Measurements from ENCODE around the gene PARS2. TPM values are rescaled to one million over a fixed set of nuclear protein-coding genes. Genes with fewer than 3 reads are reported as not detected.

PARS2 gene
- total and polyA plus RNA-seq, 2 of the 4 experiments (the other 2 are of a cell fraction) = 3.4 to 6.3 TPM

DNA sequence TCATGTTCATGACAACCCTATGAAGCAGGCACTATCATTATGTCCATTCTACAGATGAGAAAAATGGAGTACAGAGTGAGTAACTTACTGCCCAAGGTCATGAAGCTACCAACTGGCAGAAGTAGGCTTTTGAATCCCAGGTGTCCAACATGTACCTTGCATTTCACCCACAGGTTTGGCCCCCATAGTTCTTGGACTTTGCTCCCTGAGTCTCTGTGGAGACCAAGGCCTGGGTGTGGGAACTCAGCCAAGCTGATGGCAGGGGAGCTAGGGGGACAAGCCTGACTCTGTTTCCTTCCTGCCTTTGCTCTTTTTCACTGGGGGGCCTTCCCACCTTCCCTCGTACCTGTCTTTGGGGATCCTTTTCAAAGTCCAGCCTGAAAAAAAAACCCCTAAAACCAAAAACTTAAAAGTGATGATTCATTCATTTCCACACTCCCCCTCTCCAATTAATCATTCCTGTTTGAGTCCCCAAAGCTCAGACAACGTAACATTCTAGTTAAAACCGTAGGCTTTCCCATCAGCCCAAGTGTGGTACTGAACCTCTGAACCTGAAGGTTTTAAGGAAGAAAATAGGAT is 45.3 kb upstream of the PARS2 start:
- in situ Hi-C loops (cut with MboI; ENCODE audit: low sequenced_read_pairs) = loop anchor here (10.0 kb wide), 1 partner anchor 135 kb away; no protein-coding TSS in a partner anchor

More for the DNA sequence above, 45.3 kb upstream of the PARS2 start:
- no peak for DNase-seq
- intact Hi-C loops (cut with micrococcal nuclease) = loop anchor here (2.0 to 10.0 kb wide), 5 partner anchors 137 to 955 kb away; partner anchors contain the start of gene BSND
- Histone ChIP-seq H2BK5ac (ENCODE audit: low read depth, low read length, poor library complexity, severe bottlenecking) (no peak overlapping the region), H3K56ac (ENCODE audit: extremely low read depth, insufficient read depth, low read length) (no peak overlapping the region), H3K27ac (ENCODE audit: insufficient read depth, low read length) (no peak overlapping the region), H3K4me1 (ENCODE audit: control insufficient read depth, insufficient read depth, low read length) (no peaks in the 10 kb centered on the region), H3K18ac (ENCODE audit: low read depth, low read length) (no peak overlapping the region), H2BK15ac (ENCODE audit: low read depth, low read length) (no peak overlapping the region), H3K9ac (ENCODE audit: low read depth, low read length) (no peak overlapping the region), H2AK5ac (ENCODE audit: low read depth, low read length) (no peak overlapping the region), H4K5ac (ENCODE audit: low read depth, low read length) (no peak overlapping the region), H2AK9ac (replicated peaks; ENCODE audit: low read depth, low read length, poor library complexity) (peak overlapping the region; percentile 13), H4K8ac (ENCODE audit: low read depth in 2 of 2, low read length in 2 of 2) (no peak overlapping the region), H3K23ac (ENCODE audit: low read depth, low read length) (no peak overlapping the region), H3K27me3 (ENCODE audit: control insufficient read depth, insufficient read depth, low read length) (peaks cover 25% of the 10 kb centered on the region), H3K4me3 (ENCODE audit: insufficient read depth, low read depth, low read length) (no peak overlapping the region), H2AFZ (replicated peaks; ENCODE audit: low read length, poor library complexity) (no peak overlapping the region), H3K79me1 (ENCODE audit: low read depth in 1 of 2, low read length in 2 of 2) (no peaks in the 10 kb centered on the region), H3K4me2 (ENCODE audit: low read depth, low read length) (no peak overlapping the region), H3K36me3 (ENCODE audit: control insufficient read depth, insufficient read depth, low read length) (no peaks in the 10 kb centered on the region), H4K20me1 (ENCODE audit: insufficient read depth, low read length) (no peaks in the 10 kb centered on the region), H4K91ac (ENCODE audit: insufficient read depth, low read depth, low read length) (no peak overlapping the region), H2BK120ac (ENCODE audit: low read depth, low read length) (no peak overlapping the region), H3K9me3 (ENCODE audit: control insufficient read depth, insufficient read depth, low read length) (no peaks in the 10 kb centered on the region), H2BK20ac (ENCODE audit: low read depth, low read length) (no peak overlapping the region), H3K14ac (replicated peaks; ENCODE audit: low read depth, low read length) (no peak overlapping the region), H3K4ac (ENCODE audit: low read depth, low read length) (no peak overlapping the region), H3K9me1 (ENCODE audit: insufficient read depth, low read length) (0 out of 2 replicates have a peak, but pooled peaks cover 4% of the 10 kb centered on the region)
- BruUV-seq (replicated peaks) = no TSS peak
- ATAC-seq (ENCODE audit: low read depth) = no peak
- ChIA-PET POLR2A (ENCODE audit: unreplicated experiment) (no interaction called here), CTCF (interaction anchor here (0.6 to 1.2 kb wide), 3 partner anchors 33 to 830 kb away, joined by 3 to 5 read pairs (median 4); no protein-coding TSS in a partner anchor)
- TF ChIP-seq RFX5 (IDR thresholded peaks at IDR 0.05; ENCODE audit: low read depth, low read length) (no peak), SMC3 (IDR thresholded peaks at IDR 0.05; ENCODE audit: low read depth, low read length) (no peak), MXI1 (IDR thresholded peaks at IDR 0.05; ENCODE audit: borderline replicate concordance, low read depth, low read length) (no peak), NFE2L2 (IDR thresholded peaks at IDR 0.05; ENCODE audit: low read depth, low read length) (no peak), FOS (IDR thresholded peaks at IDR 0.05; ENCODE audit: low read depth, low read length) (no peak), CEBPB (IDR thresholded peaks at IDR 0.05; ENCODE audit: low read depth, low read length) (no peak), CHD1 (IDR thresholded peaks at IDR 0.05; ENCODE audit: low read depth, low read length) (no peak), POLR2A (IDR thresholded peaks at IDR 0.05; ENCODE audit: low read depth, low read length) (no peak), MAFK (IDR thresholded peaks at IDR 0.05; ENCODE audit: low read depth, low read length) (no peak), MAZ (IDR thresholded peaks at IDR 0.05; ENCODE audit: borderline replicate concordance, low read depth, low read length) (no peak), RAD21 (IDR thresholded peaks at IDR 0.05; ENCODE audit: low read length) (no peak), RCOR1 (IDR thresholded peaks at IDR 0.05; ENCODE audit: insufficient replicate concordance, low read length) (no peak)
- TF ChIP-seq, protein P1, sequence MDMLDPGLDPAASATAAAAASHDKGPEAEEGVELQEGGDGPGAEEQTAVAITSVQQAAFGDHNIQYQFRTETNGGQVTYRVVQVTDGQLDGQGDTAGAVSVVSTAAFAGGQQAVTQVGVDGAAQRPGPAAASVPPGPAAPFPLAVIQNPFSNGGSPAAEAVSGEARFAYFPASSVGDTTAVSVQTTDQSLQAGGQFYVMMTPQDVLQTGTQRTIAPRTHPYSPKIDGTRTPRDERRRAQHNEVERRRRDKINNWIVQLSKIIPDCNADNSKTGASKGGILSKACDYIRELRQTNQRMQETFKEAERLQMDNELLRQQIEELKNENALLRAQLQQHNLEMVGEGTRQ (IDR thresholded peaks at IDR 0.05; ENCODE audit: low read depth, low read length) = no peak
- TF ChIP-seq, protein P2, sequence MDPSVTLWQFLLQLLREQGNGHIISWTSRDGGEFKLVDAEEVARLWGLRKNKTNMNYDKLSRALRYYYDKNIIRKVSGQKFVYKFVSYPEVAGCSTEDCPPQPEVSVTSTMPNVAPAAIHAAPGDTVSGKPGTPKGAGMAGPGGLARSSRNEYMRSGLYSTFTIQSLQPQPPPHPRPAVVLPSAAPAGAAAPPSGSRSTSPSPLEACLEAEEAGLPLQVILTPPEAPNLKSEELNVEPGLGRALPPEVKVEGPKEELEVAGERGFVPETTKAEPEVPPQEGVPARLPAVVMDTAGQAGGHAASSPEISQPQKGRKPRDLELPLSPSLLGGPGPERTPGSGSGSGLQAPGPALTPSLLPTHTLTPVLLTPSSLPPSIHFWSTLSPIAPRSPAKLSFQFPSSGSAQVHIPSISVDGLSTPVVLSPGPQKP (IDR thresholded peaks at IDR 0.05; ENCODE audit: borderline replicate concordance, low read depth, low read length) = no peak
- no CpG with 5 or more reads among the region's 3 CpGs for WGBS, 2 experiments (ENCODE audit: extremely low coverage in 2 of 2, insufficient read length in 1 of 2)
- dilution Hi-C loops (cut with HindIII; ENCODE audit: low sequenced_read_pairs, unreplicated experiment) = no loop called here
